ENCODE data around the gene CHST6.
"Not testable (repeated sequence)": the region's sequence is repeated elsewhere in the genome, so short reads cannot be mapped to it uniquely, and the experiment has no call there.

CHST6 gene

GRCh38 chr16:75495076-75495674 lies at the start of gene CHST6:
Gene CHST6, minus strand, starts transcription at chr16:75495441. Its CDS starts 15,613 bp downstream, at chr16:75479828.
- no peak for DNase-seq

GRCh38 chr16:75542462-75542861 lies 47.2 kb upstream of the CHST6 start:
- not testable (repeated sequence) for DNase-seq

GRCh38 chr16:75541236-75541635 lies 46.0 kb upstream of the CHST6 start:
- DNase-seq, result no peak

GRCh38 chr16:75538882-75539565 lies 43.8 kb upstream of the CHST6 start:
- DNase-seq, result not testable (repeated sequence)

- no peak for DNase-seq
These were observed 42.5 kb upstream of the CHST6 start for GRCh38 chr16:75537776-75538175.

GRCh38 chr16:75535901-75536300 lies 40.7 kb upstream of the CHST6 start, which contains the start of gene CHST5:
Gene CHST5, minus strand, starts transcription at chr16:75536108. Its CDS starts 5,724 bp downstream, at chr16:75530384.
- no peak for DNase-seq

GRCh38 chr16:75535211-75535843 lies 40.1 kb upstream of the CHST6 start:
- no peak for DNase-seq

- no peak for DNase-seq
These were observed 39.4 kb upstream of the CHST6 start for GRCh38 chr16:75534560-75535205.

- no peak for DNase-seq
These were observed 37.5 kb upstream of the CHST6 start for GRCh38 chr16:75532791-75533190.

- no peak for DNase-seq
These were observed 37.0 kb upstream of the CHST6 start for GRCh38 chr16:75532142-75532765.

- DNase-seq, result no peak
These were observed 34.7 kb upstream of the CHST6 start for GRCh38 chr16:75529959-75530358.

- no peak for DNase-seq
These were observed 34.0 kb upstream of the CHST6 start for GRCh38 chr16:75529056-75529905.

- DNase-seq, result no peak
These were observed 32.6 kb upstream of the CHST6 start for GRCh38 chr16:75527825-75528299.

GRCh38 chr16:75526032-75526790 lies 31.0 kb upstream of the CHST6 start:
- DNase-seq, result no peak

- no peak for DNase-seq
These were observed 23.9 kb upstream of the CHST6 start for GRCh38 chr16:75519175-75519574.

- not testable (repeated sequence) for DNase-seq
These were observed 21.1 kb upstream of the CHST6 start for GRCh38 chr16:75516189-75516966.

GRCh38 chr16:75514296-75514695 lies 19.1 kb upstream of the CHST6 start:
- DNase-seq, result no peak

GRCh38 chr16:75506574-75506973 lies 11.3 kb upstream of the CHST6 start:
- no peak for DNase-seq

- no peak for DNase-seq
These were observed 10.9 kb upstream of the CHST6 start for GRCh38 chr16:75506107-75506506.

GRCh38 chr16:75503801-75504200 lies 8.6 kb upstream of the CHST6 start:
- DNase-seq, result no peak

All from NCI-H1436 (cell line).